HG03565 (cell line): ENCODE data around the gene TRAF3.

Source experiments
- ATAC-seq: cut with Tn5 transposase; IDR thresholded peaks from one replicate; pipeline ENCODE4 v1.9.1; 2021; ENCODE audit warnings: mild to moderate bottlenecking, moderate library complexity; ENCODE audit not compliant: unreplicated experiment

Gene TRAF3

DNA sequence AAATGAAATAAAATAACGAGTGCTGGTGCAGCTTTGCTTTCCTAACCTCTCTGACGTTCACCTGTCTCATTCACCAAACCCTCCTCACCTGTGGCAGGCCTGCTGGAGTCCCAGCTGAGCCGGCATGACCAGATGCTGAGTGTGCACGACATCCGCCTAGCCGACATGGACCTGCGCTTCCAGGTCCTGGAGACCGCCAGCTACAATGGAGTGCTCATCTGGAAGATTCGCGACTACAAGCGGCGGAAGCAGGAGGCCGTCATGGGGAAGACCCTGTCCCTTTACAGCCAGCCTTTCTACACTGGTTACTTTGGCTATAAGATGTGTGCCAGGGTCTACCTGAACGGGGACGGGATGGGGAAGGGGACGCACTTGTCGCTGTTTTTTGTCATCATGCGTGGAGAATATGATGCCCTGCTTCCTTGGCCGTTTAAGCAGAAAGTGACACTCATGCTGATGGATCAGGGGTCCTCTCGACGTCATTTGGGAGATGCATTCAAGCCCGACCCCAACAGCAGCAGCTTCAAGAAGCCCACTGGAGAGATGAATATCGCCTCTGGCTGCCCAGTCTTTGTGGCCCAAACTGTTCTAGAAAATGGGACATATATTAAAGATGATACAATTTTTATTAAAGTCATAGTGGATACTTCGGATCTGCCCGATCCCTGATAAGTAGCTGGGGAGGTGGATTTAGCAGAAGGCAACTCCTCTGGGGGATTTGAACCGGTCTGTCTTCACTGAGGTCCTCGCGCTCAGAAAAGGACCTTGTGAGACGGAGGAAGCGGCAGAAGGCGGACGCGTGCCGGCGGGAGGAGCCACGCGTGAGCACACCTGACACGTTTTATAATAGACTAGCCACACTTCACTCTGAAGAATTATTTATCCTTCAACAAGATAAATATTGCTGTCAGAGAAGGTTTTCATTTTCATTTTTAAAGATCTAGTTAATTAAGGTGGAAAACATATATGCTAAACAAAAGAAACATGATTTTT, 128.2 kb downstream of the TRAF3 start:
- ATAC-seq = no peak

DNA sequence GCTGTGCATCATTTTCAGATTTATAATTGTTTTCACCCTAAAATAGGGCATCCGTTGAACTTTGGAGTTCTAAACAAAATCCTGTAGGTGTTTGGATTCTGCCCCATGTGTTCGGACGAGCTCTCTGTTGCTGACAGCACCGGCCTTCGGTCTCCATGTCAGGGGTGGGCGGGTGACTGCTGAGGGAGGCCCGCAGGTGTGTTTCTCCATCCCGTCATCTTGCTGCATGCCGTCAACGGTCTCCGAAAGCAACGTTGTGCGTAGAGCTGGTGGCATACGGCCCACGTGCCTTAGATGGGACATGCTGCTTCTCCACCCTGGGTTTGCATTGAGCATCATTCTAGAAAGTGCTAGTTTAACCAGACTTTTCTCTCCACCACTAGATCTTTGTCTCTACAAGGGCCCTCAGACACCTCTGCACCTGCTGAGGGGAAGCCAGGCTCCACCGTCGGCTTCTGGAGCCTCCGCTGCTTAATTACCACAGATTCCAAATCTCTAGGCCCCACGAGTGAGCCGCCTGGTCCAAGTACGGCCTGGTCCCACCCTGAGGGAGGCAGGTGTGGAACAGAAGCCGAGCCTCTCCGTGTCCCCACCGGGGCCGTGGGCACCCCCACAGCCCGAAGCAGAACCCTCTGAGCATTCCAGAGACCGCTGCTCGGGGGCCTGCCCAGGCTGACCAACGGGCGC, 129.5 kb downstream of the TRAF3 start:
- no peak for ATAC-seq

DNA sequence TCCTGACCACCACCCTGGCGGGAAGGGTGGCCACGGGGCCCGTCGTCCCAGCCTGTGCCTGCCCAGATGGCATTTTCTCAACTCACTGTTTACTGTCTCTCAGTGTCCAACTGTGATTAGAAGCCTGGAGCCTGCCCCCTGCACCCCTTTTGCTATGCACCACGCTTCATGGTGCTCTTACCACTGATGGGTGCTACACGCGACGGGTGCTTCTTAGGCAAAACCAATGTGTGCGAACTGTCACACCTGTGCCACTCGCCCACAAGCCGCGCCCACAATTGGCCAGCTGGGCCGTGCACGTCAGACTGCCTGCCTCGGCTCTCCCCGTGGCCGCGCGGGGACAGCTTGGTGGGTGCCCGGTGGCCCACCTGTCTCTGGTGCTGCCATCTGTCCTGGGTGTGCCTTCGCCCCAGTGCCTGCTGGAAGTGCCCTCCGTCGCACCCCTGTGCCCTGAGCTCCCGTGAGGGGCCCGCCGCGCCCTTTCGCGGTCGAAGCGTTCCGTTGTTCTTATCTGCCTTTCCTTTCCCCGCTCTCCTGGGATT, 130.1 kb downstream of the TRAF3 start:
- ATAC-seq = no peak

DNA sequence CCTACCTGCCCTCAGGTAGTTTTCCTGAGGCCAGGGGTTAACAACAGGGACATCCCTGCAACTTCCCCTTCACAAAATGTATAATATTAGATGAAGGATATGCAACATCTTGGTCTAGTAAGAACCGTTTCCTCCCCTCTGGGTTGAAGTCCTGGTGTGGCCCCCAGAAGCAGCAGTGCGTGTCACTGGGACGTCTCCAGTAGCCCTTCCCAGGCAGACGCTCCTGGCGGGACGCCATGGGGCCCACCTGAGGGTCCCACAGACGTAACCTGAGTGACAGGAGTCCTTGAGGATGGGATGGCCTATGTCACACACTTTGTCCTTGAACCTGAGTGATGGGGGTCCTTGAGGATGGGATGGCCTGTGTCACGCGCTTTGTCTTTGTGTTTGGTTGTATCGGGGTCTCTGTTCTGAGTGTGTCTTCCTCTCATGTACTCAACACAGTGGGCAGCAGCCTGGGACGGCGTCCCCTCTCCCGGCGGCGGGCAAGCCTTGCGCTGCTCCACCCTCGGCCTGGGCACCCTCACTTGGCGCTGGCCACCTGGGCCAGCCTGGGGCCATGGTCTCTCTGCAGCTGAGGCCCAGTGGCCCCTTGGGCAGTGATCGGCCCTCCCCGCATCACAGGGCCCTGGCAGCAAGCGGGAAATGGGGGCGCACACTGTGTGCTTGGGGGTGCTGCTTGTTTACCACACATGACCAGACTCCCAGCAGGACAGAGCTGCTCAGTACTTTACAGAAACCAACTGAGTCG, 130.9 kb downstream of the TRAF3 start:
- ATAC-seq = no peak

DNA sequence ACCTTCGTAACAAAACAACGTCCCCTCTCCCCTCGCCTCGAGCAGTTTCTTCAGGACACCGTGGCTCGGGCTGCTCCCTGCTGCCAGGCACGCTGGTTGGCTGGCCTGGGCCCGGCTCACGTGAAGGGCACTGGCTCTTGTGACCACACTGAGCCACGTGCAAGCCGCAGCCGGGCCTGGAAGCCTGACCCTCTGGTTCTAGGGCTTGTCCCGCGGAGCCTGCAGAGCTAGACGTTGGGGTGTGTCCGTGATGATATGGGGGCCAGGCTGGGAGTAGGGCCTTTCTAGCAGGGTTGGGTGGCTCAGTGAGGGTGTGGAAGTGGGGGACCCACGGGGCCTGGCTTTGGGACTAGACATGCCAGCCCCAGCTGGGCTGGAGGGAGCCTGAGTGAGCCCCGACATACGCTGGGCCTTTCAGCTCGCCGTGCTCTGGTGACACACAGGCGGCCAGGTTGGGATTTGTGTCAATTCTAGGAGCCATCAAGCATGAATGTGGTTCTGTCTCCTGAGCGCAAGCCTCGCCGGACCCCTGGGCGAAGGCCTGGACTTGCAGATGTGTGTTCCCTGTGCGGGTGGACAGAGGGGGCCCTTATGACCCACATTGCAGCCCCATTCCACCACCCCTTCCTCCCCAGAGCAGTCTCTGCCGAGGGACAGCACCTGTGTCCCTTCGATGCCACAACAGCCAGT, 131.7 kb downstream of the TRAF3 start:
- no peak for ATAC-seq

DNA sequence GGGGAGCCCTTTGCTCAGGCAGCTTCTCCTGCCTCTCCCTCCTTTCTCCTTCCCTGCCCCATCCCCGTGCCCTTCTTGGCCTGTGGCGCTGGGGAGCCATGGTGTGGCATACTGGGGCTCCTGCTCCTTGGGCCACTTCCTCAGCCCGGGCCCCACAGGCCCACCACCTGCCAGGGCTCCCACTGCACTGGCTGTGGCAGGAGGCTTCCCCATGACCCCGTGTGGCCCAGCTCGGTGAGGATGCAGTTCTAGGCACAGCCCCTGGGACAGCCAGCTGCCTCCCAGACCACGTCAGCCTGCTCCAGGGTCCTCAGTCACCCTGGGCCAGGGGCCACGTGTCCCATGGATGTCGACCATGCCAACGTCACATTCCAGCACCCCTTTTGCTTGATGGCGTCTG, 132.2 kb downstream of the TRAF3 start:
- no peak for ATAC-seq

DNA sequence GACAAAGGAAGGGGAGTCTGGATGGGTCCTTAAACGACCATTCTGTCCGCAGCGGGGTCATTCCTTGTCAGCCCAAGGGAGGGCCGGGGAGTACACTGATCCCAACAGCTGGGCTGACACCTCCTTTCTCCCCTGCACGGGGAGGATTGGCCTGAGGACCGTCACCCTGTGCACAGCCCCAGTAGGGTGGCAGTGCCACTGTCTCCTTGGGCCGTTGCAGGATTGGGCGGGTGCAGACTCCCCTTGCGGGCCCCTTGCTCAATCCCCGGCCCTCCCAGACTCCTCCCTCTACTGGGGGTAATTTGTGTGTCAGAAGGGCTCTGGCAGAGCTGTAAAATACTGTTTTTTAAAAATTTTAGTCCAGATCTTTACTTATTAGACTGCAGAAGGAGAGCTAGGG, 132.7 kb downstream of the TRAF3 start:
- ATAC-seq = no peak

DNA sequence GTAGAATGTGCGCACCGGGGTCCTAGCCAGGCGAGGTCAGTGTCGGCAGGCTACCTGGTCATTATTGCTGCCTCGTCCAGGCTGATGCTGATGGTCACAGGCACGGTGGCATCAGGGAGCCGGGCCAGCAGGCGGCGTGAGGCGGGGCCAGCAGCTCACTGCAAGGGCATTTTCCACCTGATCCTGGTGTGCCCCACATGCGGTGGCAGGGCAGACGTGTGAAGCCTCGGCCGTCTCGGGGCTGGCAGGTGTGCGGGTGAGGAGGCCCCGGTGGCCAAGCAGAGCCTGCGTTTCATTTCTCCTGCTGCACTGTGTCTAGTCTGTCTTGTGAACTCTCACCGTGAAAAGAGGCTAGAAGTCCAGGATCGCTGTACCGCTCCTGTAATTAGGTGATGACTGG, 133.2 kb downstream of the TRAF3 start:
- ATAC-seq = no peak

DNA sequence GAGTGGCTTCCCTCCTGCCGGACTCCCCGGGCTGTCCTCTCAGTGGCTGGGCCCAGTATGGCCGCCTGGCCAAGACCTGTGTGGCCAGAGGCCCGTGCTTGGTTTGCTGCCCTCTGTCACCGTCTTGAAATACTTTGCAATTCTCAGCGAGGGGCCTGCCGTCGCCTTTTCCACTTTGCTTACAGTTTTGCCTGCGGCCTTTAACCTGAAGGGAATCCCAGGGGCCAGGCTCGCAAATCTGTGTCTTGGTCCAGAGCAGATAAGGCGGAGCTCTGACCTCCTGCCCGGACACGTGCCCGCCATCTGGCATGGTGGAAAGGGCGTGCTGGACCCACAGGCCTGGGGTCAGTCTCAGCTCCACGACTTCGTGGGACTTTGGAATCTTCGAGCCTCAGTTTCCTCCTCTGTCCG, 134.3 kb downstream of the TRAF3 start:
- ATAC-seq = no peak

DNA sequence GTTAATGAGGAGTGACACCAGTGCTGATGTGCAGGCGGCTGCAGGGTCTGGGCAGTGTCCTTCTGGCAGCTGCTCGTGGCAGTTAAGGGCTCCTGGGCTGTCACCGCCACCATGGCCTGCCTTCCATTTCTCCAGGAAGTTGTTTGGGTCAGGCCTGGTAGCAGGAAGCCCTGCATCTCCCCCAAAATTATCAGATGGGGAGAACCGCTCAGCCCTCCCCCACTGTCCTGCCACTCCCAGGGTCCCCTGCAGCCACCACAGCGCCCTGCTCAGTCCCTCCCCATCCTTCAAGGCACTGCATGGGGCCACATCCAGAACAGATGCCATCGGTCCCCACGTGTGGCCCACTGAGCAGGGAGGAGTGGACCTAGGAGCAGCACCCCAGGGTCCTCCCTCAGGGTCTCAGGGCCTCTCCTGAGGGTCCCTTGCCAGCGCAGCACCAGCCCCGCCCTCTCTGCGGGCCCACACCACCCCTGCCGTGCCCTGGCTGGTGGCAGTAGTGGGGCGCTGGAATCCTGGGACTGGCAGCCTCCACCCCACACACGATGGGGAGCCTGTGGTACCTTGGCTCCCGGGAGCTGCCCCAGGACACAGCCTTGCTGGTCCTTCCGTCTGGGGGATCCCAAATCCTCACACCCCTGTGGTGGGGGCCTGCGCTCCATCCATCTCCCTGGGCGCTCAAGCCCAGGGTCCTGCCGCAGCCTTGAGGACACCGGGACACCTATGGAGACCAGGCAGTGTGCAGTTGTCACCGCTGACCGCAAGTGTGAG, 134.9 kb downstream of the TRAF3 start:
- no peak for ATAC-seq

DNA sequence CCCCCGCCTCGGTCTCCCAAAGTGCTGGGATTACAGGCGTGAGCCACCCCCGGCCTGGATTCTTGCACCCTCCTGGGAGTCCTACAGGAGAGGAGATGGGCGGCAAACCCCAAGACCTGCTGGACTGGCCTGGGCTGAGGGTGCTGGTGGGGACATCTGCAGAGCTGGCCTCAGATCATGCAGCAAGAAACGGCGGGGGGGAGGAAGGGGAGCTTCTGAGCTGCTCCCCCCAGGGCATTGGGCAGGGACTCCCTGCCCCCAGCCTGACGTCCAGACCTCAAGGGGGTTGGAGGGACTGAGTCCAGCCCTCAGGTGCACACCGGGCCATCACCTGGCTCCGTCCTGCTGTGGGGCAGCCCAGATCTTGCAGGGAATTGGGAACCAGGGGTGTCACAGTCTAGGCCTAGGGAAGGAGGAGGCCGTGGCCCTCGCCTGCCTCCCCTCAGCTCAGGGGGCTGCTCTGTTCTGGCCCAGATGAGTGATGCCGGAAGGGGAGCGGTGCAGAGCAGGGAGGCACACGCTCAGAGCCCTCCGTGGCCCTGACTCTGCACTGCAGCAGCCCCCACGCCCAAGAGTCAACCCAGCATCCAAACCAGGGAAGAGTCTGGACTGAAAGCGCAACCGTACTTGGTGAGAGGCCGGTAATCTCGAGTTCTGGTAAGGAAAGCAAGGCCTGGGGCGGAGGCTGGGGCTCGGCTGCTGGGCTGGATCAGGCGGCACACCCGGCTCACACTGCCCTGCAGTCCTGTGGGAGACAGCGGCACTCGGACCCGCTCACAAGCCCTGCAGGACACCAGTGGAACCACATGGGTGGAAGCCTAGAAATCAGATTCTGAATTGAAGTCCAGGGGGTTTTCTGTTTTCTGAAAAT, 136.3 kb downstream of the TRAF3 start:
- no peak for ATAC-seq

DNA sequence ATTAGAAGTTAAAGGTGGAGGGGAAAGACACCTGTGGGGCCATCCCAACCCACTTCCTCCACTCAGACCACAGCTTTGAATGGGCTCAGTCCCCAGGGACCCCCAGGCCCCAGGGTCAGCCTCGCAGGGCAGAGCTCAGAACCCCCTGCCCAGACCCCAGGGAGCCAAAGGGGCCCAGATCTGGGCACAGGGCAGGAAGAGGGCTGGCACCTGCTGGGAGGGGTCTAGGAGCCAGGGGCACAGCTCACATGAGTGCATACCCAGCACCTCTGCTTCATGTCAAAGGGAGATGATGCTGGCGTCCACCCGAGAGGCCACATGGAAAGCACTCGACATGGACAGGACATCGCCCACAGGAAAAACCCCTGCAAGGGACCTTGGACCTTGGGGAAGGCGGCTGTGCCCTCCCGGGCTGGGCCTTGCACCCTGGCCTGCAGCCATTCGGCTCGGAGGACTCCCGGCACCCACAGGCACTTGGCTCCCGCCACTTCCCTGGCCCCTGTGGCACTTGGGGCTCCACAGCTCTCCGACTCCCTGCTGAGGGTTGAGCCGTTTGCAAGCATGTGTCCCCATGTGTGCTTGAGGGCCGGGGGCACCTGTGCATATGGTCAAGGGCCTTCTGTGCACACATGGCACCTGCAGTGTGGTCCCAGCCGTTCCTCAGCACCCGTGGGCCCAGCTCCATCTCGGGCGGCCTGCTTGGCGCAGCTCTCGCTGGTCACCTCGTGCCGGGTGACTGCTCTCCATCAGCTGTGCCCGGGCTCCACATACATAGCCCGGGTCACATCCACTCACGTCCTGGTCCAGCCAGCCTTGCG, 137.4 kb downstream of the TRAF3 start:
- ATAC-seq = no peak

DNA sequence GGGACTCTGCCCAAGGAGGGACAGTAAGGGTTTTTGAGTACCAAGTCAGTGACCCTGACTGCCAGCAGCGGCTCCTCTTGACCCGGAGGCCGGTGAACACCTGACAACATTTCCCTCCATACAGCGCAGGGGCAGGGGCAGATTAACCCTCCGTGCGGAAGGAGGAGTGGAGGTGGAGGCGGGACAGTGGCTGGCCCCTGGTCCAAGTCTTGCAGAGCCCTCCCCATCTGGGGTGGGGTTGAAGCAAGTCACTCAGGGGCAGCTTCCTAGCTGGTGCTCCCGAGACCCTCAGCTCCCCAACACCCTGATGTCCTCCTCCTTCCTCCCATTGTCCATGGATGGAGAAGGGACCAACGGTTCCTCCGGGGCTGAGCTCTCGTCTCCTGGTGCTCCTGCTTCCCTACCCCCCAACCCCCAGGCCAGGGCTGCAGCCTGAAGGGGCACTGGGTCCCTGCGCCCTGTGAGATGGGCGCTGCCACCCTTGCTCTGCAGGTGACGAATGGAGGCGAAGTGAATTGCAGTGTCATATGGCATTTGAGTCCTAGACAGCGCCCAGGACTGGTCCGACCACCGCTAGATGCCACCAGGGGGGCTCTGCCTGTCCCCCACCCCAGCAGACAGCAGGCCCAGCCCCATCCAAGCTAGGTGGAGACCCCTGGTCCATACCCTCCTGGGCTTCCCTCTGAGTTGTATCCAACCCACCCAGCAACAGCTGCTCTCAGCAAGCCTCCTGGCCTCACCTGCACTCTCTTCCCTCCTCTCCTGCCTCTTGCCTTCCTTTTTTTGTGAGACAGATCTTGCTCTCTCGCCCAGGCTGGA, 138.3 kb downstream of the TRAF3 start:
- no peak for ATAC-seq

DNA sequence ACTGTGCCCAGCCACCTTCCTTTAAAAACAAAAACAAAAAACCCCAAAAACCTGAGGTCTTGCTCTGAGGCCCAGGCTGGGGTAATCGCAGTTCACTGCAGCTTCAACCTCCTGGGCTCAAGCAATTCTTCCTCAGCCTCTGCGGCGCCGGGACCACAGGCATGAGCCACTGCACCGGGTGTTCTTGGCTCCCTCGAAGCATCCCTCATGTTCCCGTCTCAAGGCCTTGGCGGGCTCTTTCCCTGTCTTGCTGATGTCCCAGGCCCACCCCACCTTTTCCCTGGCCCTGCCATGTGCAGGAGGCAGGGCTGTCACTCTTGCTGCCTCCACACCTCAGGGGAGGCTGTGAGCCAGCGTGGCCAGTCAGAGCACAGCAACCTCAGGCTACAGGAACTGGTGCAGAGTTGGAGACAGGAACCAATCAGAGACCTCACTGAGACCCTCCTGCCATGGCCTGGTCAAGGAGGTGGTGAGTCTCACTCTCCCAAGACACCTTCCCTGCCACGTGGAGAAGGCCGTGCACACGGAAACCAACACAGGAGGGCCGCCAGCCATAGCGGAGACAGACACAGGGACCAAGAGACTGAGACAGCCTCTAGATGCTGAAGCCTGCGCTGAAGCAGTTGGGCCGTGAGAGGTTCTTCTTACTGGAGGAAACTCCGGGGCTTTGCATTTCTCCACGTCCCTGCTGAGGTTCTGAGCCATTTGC, 139.3 kb downstream of the TRAF3 start:
- no peak for ATAC-seq

DNA sequence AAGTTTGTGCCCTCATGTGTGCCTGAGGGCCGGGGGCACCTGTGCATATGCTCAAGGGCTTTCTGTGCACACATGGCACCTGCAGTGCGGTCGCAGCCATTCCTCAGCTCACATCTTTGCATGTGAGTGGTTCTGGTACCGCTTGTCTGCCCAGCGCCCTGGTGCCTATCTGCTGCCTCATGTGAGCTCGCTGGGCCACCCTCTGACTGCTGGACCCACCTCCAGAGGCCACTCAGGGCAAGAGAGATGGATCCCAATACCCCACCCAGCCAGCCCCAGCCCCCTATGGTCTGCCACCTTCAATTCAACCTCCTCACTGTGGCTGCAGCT, 139.8 kb downstream of the TRAF3 start:
- ATAC-seq = no peak

DNA sequence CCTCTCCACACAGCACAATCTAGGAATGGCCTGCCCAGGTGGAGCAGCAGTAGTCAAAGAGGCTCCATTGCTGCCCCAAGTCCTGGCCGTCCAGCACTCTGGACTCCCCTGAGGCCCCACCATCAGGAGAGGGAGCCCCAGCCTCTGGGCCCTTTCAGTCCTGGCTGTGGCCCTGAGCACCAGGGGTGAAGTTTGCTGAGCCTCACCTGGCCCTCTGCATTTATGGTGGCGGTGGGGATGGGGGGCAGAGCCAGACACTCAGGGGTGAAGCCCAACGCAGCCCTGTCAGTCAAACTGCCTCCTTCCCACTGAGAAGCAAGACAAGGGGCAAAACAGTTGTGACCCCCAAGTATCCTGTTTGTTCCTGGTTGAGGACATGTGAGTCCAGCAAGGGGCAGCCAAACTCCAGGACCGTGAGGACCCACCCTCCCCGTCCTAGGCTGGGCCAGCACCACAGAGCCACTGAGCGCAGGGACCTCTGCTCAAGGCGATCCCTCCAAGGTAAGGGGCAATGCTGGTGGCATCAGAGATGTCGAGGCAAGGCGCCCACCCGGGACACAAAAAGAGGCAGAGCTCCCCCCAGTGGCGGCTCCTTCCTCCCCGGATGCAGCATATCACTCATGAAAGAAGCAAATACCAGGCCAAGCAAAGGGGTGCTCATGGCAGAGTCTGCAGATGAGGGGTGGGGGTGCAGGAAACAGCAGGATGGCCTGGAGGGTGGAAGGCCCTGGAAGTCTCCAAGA, 140.4 kb downstream of the TRAF3 start:
- ATAC-seq = no peak
